OCI-LY1 (cell line): ENCODE data around the gene TMEM260.
A peak's percentile ranks its signal among the peaks of the same experiment; 100 is the strongest.

Experiments used
- H2AFZ ChIP-seq: fragments of 200-600 bp; sonication (generic), shearing (Covaris generic); 2 replicates; pipeline ENCODE4 v1.6.0; 2014; ENCODE audit warnings: antibody characterized with exemption, mild to moderate bottlenecking, low read length
- H3F3A ChIP-seq: fragments of 200-600 bp; sonication (generic), shearing (Covaris generic); 2 replicates; pipeline ENCODE4 v1.6.0; 2014; ENCODE audit warnings: mild to moderate bottlenecking, antibody characterized with exemption, low read length, moderate library complexity; ENCODE audit not compliant: insufficient read depth
- H3K27ac ChIP-seq: fragments of 200-600 bp; sonication (generic); 2 replicates; pipeline ENCODE4 v1.5.1; 2014; ENCODE audit warnings: low read length, mixed run types, mild to moderate bottlenecking, low read depth; ENCODE audit not compliant: poor library complexity, severe bottlenecking
- H3K27me3 ChIP-seq: fragments of 200-600 bp; sonication (generic); 2 replicates; pipeline ENCODE4 v1.6.0; 2014; ENCODE audit warnings: antibody characterized with exemption, mild to moderate bottlenecking, low read length, moderate library complexity; ENCODE audit not compliant: insufficient read depth
- H3K36me3 ChIP-seq: fragments of 200-600 bp; sonication (generic); 2 replicates; pipeline ENCODE4 v1.6.1; 2014; ENCODE audit warnings: mild to moderate bottlenecking, antibody characterized with exemption, low read length, moderate library complexity, mixed read lengths; ENCODE audit not compliant: insufficient read depth
- H3K4me1 ChIP-seq: fragments of 200-600 bp; sonication (generic); 2 replicates; pipeline ENCODE4 v1.5.1; 2014; ENCODE audit warnings: mild to moderate bottlenecking, low read length, moderate library complexity; ENCODE audit not compliant: insufficient read depth, severe bottlenecking
- H3K4me2 ChIP-seq: fragments of 200-600 bp; sonication (generic), shearing (Covaris generic); 2 replicates; pipeline ENCODE4 v1.6.1; 2014; ENCODE audit warnings: low read length
- H3K4me3 ChIP-seq: fragments of 200-600 bp; sonication (generic); 2 replicates; pipeline ENCODE4 v1.5.1; 2014; ENCODE audit warnings: low read length, low read depth, mild to moderate bottlenecking, mixed read lengths; ENCODE audit not compliant: poor library complexity, severe bottlenecking
- H3K79me2 ChIP-seq: fragments of 200-600 bp; shearing (Covaris generic); 2 replicates; pipeline ENCODE4 v1.6.1; 2016; ENCODE audit warnings: mixed run types, low read length, mixed read lengths; ENCODE audit not compliant: insufficient read depth
- H3K9ac ChIP-seq: fragments of 200-600 bp; sonication (generic), shearing (Covaris generic); 2 replicates; pipeline ENCODE4 v1.6.1; 2014; ENCODE audit warnings: mild to moderate bottlenecking, low read length, mixed read lengths
- H3K9me2 ChIP-seq: fragments of 200-600 bp; sonication (generic), shearing (Covaris generic); 2 replicates; pipeline ENCODE4 v1.6.1; 2014; ENCODE audit warnings: low read depth, mild to moderate bottlenecking, low read length, mixed read lengths
- H3K9me3 ChIP-seq: fragments of 200-600 bp; shearing (Covaris generic); 2 replicates; pipeline ENCODE4 v1.6.1; 2014; ENCODE audit warnings: low read length, mixed read lengths
- H4K20me1 ChIP-seq: fragments of 200-600 bp; sonication (generic), shearing (Covaris generic); 2 replicates; pipeline ENCODE4 v1.6.0; 2016; ENCODE audit warnings: mild to moderate bottlenecking, low read length; ENCODE audit not compliant: insufficient read depth
- CTCF ChIP-seq: fragments of 200-600 bp; sonication (generic), shearing (Covaris generic); IDR thresholded peaks from 2 replicates; pipeline ENCODE4 v1.5.1; 2017; ENCODE audit warnings: mild to moderate bottlenecking, antibody characterized with exemption, low read length, moderate library complexity, mixed read lengths
- EZH2 ChIP-seq: fragments of 200-600 bp; sonication (generic), shearing (Covaris generic); IDR thresholded peaks from 2 replicates; pipeline ENCODE4 v1.8.0; 2017; ENCODE audit warnings: borderline replicate concordance, mixed run types, mild to moderate bottlenecking, antibody characterized with exemption, low read length, moderate library complexity, mixed read lengths

The TMEM260 gene

GRCh38 chr14:56552615-56553014 lies 27.0 kb upstream of the TMEM260 start:
- Histone ChIP-seq H3K4me1 (no peaks in the 10 kb centered on the region), H3K36me3 (no peaks in the 10 kb centered on the region), H3K4me2 (no peak overlapping the region), H3K9me3 (no peaks in the 10 kb centered on the region), H3K4me3 (no peak overlapping the region), H3K27me3 (no peaks in the 10 kb centered on the region), H3F3A (no peaks in the 10 kb centered on the region), H4K20me1 (no peaks in the 10 kb centered on the region), H3K79me2 (no peaks in the 10 kb centered on the region), H3K27ac (no peak overlapping the region), H3K9me2 (no peaks in the 10 kb centered on the region), H3K9ac (no peak overlapping the region), H2AFZ (no peak overlapping the region)
- TF ChIP-seq CTCF (no peak), EZH2 (no peak)

GRCh38 chr14:56554301-56554700 lies 25.3 kb upstream of the TMEM260 start:
- H3K9ac ChIP-seq = no peak overlapping the region
- no peak overlapping the region for H3K4me2 ChIP-seq
- H2AFZ ChIP-seq = no peak overlapping the region
- H3K79me2 ChIP-seq = no peaks in the 10 kb centered on the region
- no peaks in the 10 kb centered on the region for H3K9me2 ChIP-seq
- no peak overlapping the region for H3K27ac ChIP-seq
- H3K4me3 ChIP-seq = no peak overlapping the region
- H3K36me3 ChIP-seq = no peaks in the 10 kb centered on the region
- no peaks in the 10 kb centered on the region for H4K20me1 ChIP-seq
- TF ChIP-seq CTCF (no peak), EZH2 (no peak)
- H3K9me3 ChIP-seq = no peaks in the 10 kb centered on the region
- no peaks in the 10 kb centered on the region for H3K4me1 ChIP-seq
- no peaks in the 10 kb centered on the region for H3K27me3 ChIP-seq
- H3F3A ChIP-seq = no peaks in the 10 kb centered on the region

GRCh38 chr14:56555921-56556570 lies 23.6 kb upstream of the TMEM260 start:
- H4K20me1 ChIP-seq = no peaks in the 10 kb centered on the region
- H3K4me2 ChIP-seq = no peak overlapping the region
- no peaks in the 10 kb centered on the region for H3K79me2 ChIP-seq
- H3K9me2 ChIP-seq = no peaks in the 10 kb centered on the region
- H3K4me3 ChIP-seq = no peak overlapping the region
- no peaks in the 10 kb centered on the region for H3K9me3 ChIP-seq
- H3K9ac ChIP-seq = no peak overlapping the region
- no peaks in the 10 kb centered on the region for H3K27me3 ChIP-seq
- no peak overlapping the region for H2AFZ ChIP-seq
- H3K27ac ChIP-seq = no peak overlapping the region
- no peaks in the 10 kb centered on the region for H3F3A ChIP-seq
- no peak for TF ChIP-seq EZH2
- TF ChIP-seq CTCF = peak; percentile 60
- no peaks in the 10 kb centered on the region for H3K4me1 ChIP-seq
- no peaks in the 10 kb centered on the region for H3K36me3 ChIP-seq
